GM04504 (cell line): Measurements from ENCODE around the gene OR51T1.

Experiments used
- DNase-seq: peaks from one replicate; pipeline ENCODE4 v3.0.0-alpha.2; 2012; ENCODE audit warnings: low read depth

The OR51T1 gene

GRCh38 chr11:4926608-4927007, 44.9 kb downstream of the OR51T1 start:
- no peak for DNase-seq
